IMR-90 (cell line): ENCODE measurements around the gene CISTR. TPM values are rescaled to one million over a fixed set of nuclear protein-coding genes. Genes with fewer than 3 reads are reported as not detected.

ENCODE experiments used
- ATAC-seq: fragments of 200-7000 bp; cut with Tn5 transposase; 2 replicates; pipeline ENCODE4 v1.9.1; 2020; ENCODE audit warnings: low read depth, mild to moderate bottlenecking, moderate library complexity
- BruUV-seq: library from RNA; stranded (reverse); fragments of 400-500 nt; replicated peaks from 2 replicates; lab custom pipeline; 2021; lab: Mats Ljungman, UMichigan
- CTCF ChIA-PET: fragments of 300-600 bp; formaldehyde crosslinking; extraction: SDS; loops from one replicate; lab custom pipeline; 2021; ENCODE audit warnings: antibody characterized with exemption; lab: Yijun Ruan, JAX
- POLR2A ChIA-PET: fragments of 300-600 bp; sonication (Branson Sonifier 250); formaldehyde crosslinking; loops from one replicate; lab custom pipeline; 2022; ENCODE audit warnings: antibody characterized with exemption; ENCODE audit not compliant: unreplicated experiment; lab: Charles Lee
- DNase-seq: peaks from one replicate; pipeline ENCODE4 v3.0.0; 2013
- H2AFZ ChIP-seq: replicated peaks from 2 replicates; pipeline ENCODE3; 2013; ENCODE audit warnings: low read length, mild to moderate bottlenecking; ENCODE audit not compliant: poor library complexity
- H2AK5ac ChIP-seq: 2 replicates; pipeline ENCODE4 v1.6.1; 2013; ENCODE audit warnings: low read depth, low read length, inconsistent platforms
- H2AK9ac ChIP-seq: replicated peaks from 2 replicates; pipeline ENCODE3; 2013; ENCODE audit warnings: mild to moderate bottlenecking, low read depth, low read length, moderate library complexity; ENCODE audit not compliant: poor library complexity
- H2BK120ac ChIP-seq: 2 replicates; pipeline ENCODE4 v1.6.1; 2013; ENCODE audit warnings: low read depth, low read length, inconsistent platforms
- H2BK15ac ChIP-seq: 3 replicates; pipeline ENCODE4 v1.6.1; 2013; ENCODE audit warnings: low read depth, low read length, inconsistent platforms
- H2BK20ac ChIP-seq: 2 replicates; pipeline ENCODE4 v1.6.1; 2013; ENCODE audit warnings: low read depth, mild to moderate bottlenecking, inconsistent platforms, low read length, moderate library complexity
- H2BK5ac ChIP-seq: 2 replicates; pipeline ENCODE4 v1.6.1; 2013; ENCODE audit warnings: mild to moderate bottlenecking, low read depth, low read length, inconsistent platforms; ENCODE audit not compliant: poor library complexity, severe bottlenecking
- H3K14ac ChIP-seq: replicated peaks from 2 replicates; pipeline ENCODE4 v1.6.1; 2013; ENCODE audit warnings: low read depth, low read length, inconsistent platforms
- H3K18ac ChIP-seq: 2 replicates; pipeline ENCODE4 v1.6.1; 2013; ENCODE audit warnings: low read depth, low read length, control low read depth
- H3K23ac ChIP-seq: 2 replicates; pipeline ENCODE4 v1.6.1; 2013; ENCODE audit warnings: low read depth, low read length, inconsistent platforms
- H3K27ac ChIP-seq: 2 replicates; pipeline ENCODE4 v1.5.1; 2013; ENCODE audit warnings: mild to moderate bottlenecking, control low read depth, low read length; ENCODE audit not compliant: insufficient read depth
- H3K27me3 ChIP-seq: 2 replicates; pipeline ENCODE4 v1.6.1; 2013; ENCODE audit warnings: low read length; ENCODE audit not compliant: control insufficient read depth, insufficient read depth
- H3K36me3 ChIP-seq: 2 replicates; pipeline ENCODE4 v1.6.1; 2013; ENCODE audit warnings: low read length, mixed read lengths; ENCODE audit not compliant: control insufficient read depth, insufficient read depth
- H3K4ac ChIP-seq: 2 replicates; pipeline ENCODE4 v1.6.1; 2013; ENCODE audit warnings: low read depth, low read length, inconsistent platforms
- H3K4me1 ChIP-seq: 2 replicates; pipeline ENCODE4 v1.6.1; 2013; ENCODE audit warnings: low read length, mixed read lengths; ENCODE audit not compliant: control insufficient read depth, insufficient read depth
- H3K4me2 ChIP-seq: 2 replicates; pipeline ENCODE4 v1.6.1; 2013; ENCODE audit warnings: low read depth, mild to moderate bottlenecking, control low read depth, low read length, moderate library complexity
- H3K4me3 ChIP-seq: 2 replicates; pipeline ENCODE4 v1.5.1; 2013; ENCODE audit warnings: low read depth, mild to moderate bottlenecking, control low read depth, low read length, moderate library complexity; ENCODE audit not compliant: insufficient read depth
- H3K56ac ChIP-seq: 2 replicates; pipeline ENCODE4 v1.6.1; 2013; ENCODE audit warnings: low read length, inconsistent platforms; ENCODE audit not compliant: insufficient read depth; ENCODE audit errors: extremely low read depth
- H3K79me1 ChIP-seq, 2 experiments: 2 replicates each; pipeline ENCODE4 v1.6.1; 2013; ENCODE audit warnings: low read length in 2 of 2, inconsistent platforms in 1 of 2, low read depth in 1 of 2
- H3K9ac ChIP-seq: 2 replicates; pipeline ENCODE4 v1.6.1; 2013; ENCODE audit warnings: low read depth, low read length, control low read depth
- H3K9me1 ChIP-seq: 2 replicates; pipeline ENCODE4 v1.6.1; 2013; ENCODE audit warnings: low read length, inconsistent platforms; ENCODE audit not compliant: insufficient read depth
- H3K9me3 ChIP-seq: 2 replicates; pipeline ENCODE4 v1.6.1; 2013; ENCODE audit warnings: low read length; ENCODE audit not compliant: control insufficient read depth, insufficient read depth
- H4K20me1 ChIP-seq: 2 replicates; pipeline ENCODE4 v1.6.1; 2013; ENCODE audit warnings: low read length, inconsistent platforms; ENCODE audit not compliant: insufficient read depth
- H4K5ac ChIP-seq: 2 replicates; pipeline ENCODE4 v1.6.1; 2013; ENCODE audit warnings: mild to moderate bottlenecking, low read depth, low read length, control low read depth
- H4K8ac ChIP-seq, 2 experiments: 2 replicates each; pipeline ENCODE4 v1.6.1; 2013; ENCODE audit warnings: low read depth in 2 of 2, low read length in 2 of 2, control low read depth in 1 of 2, inconsistent platforms in 1 of 2
- H4K91ac ChIP-seq: 2 replicates; pipeline ENCODE4 v1.6.1; 2013; ENCODE audit warnings: low read depth, low read length, inconsistent platforms; ENCODE audit not compliant: insufficient read depth
- BHLHE40 ChIP-seq: fragments of 150-350 bp; IDR thresholded peaks from 2 replicates; pipeline ENCODE4 v1.6.1; 2016; ENCODE audit warnings: mild to moderate bottlenecking, low read depth, low read length
- CEBPB ChIP-seq: IDR thresholded peaks from 2 replicates; pipeline ENCODE4 v1.6.1; 2012; ENCODE audit warnings: low read depth, low read length, improper control_type of control experiment
- CHD1 ChIP-seq: IDR thresholded peaks from 2 replicates; pipeline ENCODE4 v1.6.1; 2012; ENCODE audit warnings: low read depth, low read length, improper control_type of control experiment
- CTCF ChIP-seq: conservative IDR thresholded peaks from 2 replicates; pipeline ENCODE4 v1.5.1; 2012; ENCODE audit warnings: mild to moderate bottlenecking, low read depth, low read length, improper control_type of control experiment
- ELK1 ChIP-seq: fragments of 150-350 bp; IDR thresholded peaks from 2 replicates; pipeline ENCODE4 v1.6.1; 2016; ENCODE audit warnings: low read depth, mild to moderate bottlenecking, low read length, moderate library complexity, borderline replicate concordance
- MAFK ChIP-seq: IDR thresholded peaks from 2 replicates; pipeline ENCODE4 v1.6.1; 2012; ENCODE audit warnings: low read depth, low read length, improper control_type of control experiment
- MAZ ChIP-seq: IDR thresholded peaks from 2 replicates; pipeline ENCODE4 v1.6.1; 2012; ENCODE audit warnings: low read depth, mild to moderate bottlenecking, low read length, improper control_type of control experiment, moderate library complexity, borderline replicate concordance
- MXI1 ChIP-seq: IDR thresholded peaks from 2 replicates; pipeline ENCODE4 v1.6.1; 2012; ENCODE audit warnings: low read depth, mild to moderate bottlenecking, low read length, moderate library complexity, borderline replicate concordance
- NFE2L2 ChIP-seq: fragments of 150-350 bp; IDR thresholded peaks from 2 replicates; pipeline ENCODE4 v1.6.1; 2016; ENCODE audit warnings: low read depth, mild to moderate bottlenecking, low read length
- POLR2A ChIP-seq: IDR thresholded peaks from 2 replicates; pipeline ENCODE4 v1.6.1; 2012; ENCODE audit warnings: mild to moderate bottlenecking, low read depth, low read length
- RAD21 ChIP-seq: IDR thresholded peaks from 2 replicates; pipeline ENCODE4 v1.6.1; 2012; ENCODE audit warnings: low read length, improper control_type of control experiment
- RFX5 ChIP-seq: IDR thresholded peaks from 2 replicates; pipeline ENCODE4 v1.8.0; 2012; ENCODE audit warnings: low read depth, mild to moderate bottlenecking, low read length, moderate library complexity
- SMC3 ChIP-seq: fragments of 150-350 bp; IDR thresholded peaks from 2 replicates; pipeline ENCODE4 v1.6.1; 2016; ENCODE audit warnings: low read depth, mild to moderate bottlenecking, antibody characterized with exemption, low read length, moderate library complexity
- USF2 ChIP-seq: fragments of 150-350 bp; IDR thresholded peaks from 2 replicates; pipeline ENCODE4 v1.6.1; 2017; ENCODE audit warnings: mild to moderate bottlenecking, antibody characterized with exemption, low read length, low read depth
- WGBS, 2 experiments: methylation state at CpG; one replicate each; pipeline versions ENCODE4 v1.1.5 to v1.1.7; 2013; ENCODE audit warnings: missing lambda C conversion rate in 2 of 2; ENCODE audit not compliant: insufficient read length in 1 of 2; ENCODE audit errors: extremely low coverage in 2 of 2; 5-methylcytosine and 5-hydroxymethylcytosine counted together
- dilution Hi-C: fragments of 300-500 bp; cut with HindIII; formaldehyde crosslinking; loops from one replicate; pipeline ENCODE4 v1.14.3; 2018; ENCODE audit warnings: low sequenced_read_pairs; ENCODE audit not compliant: unreplicated experiment
- in situ Hi-C: fragments of 300-500 bp; cut with MboI; formaldehyde crosslinking; loops from 3 replicates; pipeline ENCODE4 v1.14.3; 2019; ENCODE audit warnings: low sequenced_read_pairs, inconsistent platforms, mixed read lengths
- intact Hi-C: fragments of 100-400 bp; cut with micrococcal nuclease; formaldehyde crosslinking; loops from 2 replicates; pipeline ENCODE4 v1.10.0; 2022
- polyA plus RNA-seq, 3 experiments: library from polyadenylated mRNA; depleted of rRNA; stranded (reverse); fragments of >200 nt; gene quantifications; 2 replicates each; pipeline ENCODE4 v1.2.3, GENCODE V29; 2012; ENCODE audit warnings: low replicate concordance in 1 of 3
- total RNA-seq: library from RNA; depleted of rRNA; stranded (reverse); fragments of >200 nt; gene quantifications from 2 replicates; pipeline ENCODE4 v1.2.3, GENCODE V29; 2012

CISTR gene
- total and polyA plus RNA-seq, 2 of the 4 experiments (the other 2 are of a cell fraction), result not detected

GRCh38 chr12:53739214-53740129, 12.3 kb downstream of the CISTR start:
- H2BK5ac ChIP-seq, result no peak overlapping the region
- CTCF ChIA-PET, result no interaction called here
- no CpG with 5 or more reads among the region's 50 CpGs for WGBS, 2 experiments
- no peak for DNase-seq
- dilution Hi-C loops (no loop called here), intact Hi-C loops (no loop called here), in situ Hi-C loops (loop anchor here (5.0 to 10.0 kb wide), 2 partner anchors 37 to 195 kb away; no protein-coding TSS in a partner anchor)
- no peak overlapping the region for H4K8ac ChIP-seq
- no peak overlapping the region for H4K5ac ChIP-seq
- no peak for ATAC-seq
- BruUV-seq, result no TSS peak
- H4K91ac ChIP-seq, result no peak overlapping the region
- H3K56ac ChIP-seq, result no peak overlapping the region
- H3K36me3 ChIP-seq, result no peaks in the 10 kb centered on the region
- no peak overlapping the region for H2AFZ ChIP-seq
- H3K9ac ChIP-seq, result no peak overlapping the region
- no peak overlapping the region for H3K23ac ChIP-seq
- H3K27ac ChIP-seq, result no peak overlapping the region
- no peaks in the 10 kb centered on the region for H3K4me1 ChIP-seq
- H3K9me3 ChIP-seq, result 0 out of 2 replicates have a peak, but pooled peaks cover 2% of the 10 kb centered on the region
- H3K27me3 ChIP-seq, result peaks cover 80% of the 10 kb centered on the region
- H4K20me1 ChIP-seq, result no peaks in the 10 kb centered on the region
- H3K14ac ChIP-seq, result no peak overlapping the region
- H3K18ac ChIP-seq, result no peak overlapping the region
- H3K4ac ChIP-seq, result no peak overlapping the region
- H2AK9ac ChIP-seq, result no peak overlapping the region
- H3K9me1 ChIP-seq, result no peaks in the 10 kb centered on the region; the same call in 1 of the 2 replicates
- no peak overlapping the region for H2BK20ac ChIP-seq
- no peak overlapping the region for H2BK15ac ChIP-seq
- H3K79me1 ChIP-seq, result no peaks in the 10 kb centered on the region
- POLR2A ChIA-PET, result interaction anchor here (0.6 kb wide), 1 partner anchor 239 kb away, joined by 4 read pairs; the partner anchor contains the start of gene TARBP2
- H3K4me2 ChIP-seq, result peak overlapping the region; percentile 80; the same call in 1 of the 2 replicates
- 0 out of 2 replicates have a peak overlapping the region, but pooled peaks have one; percentile 14 for H3K4me3 ChIP-seq
- H2BK120ac ChIP-seq, result no peak overlapping the region
- H2AK5ac ChIP-seq, result no peak overlapping the region
- TF ChIP-seq CEBPB (no peak), MXI1 (no peak), MAFK (no peak), RAD21 (no peak), ELK1 (no peak), NFE2L2 (no peak), MAZ (no peak), BHLHE40 (no peak), SMC3 (no peak), POLR2A (no peak), USF2 (no peak), RFX5 (no peak), CHD1 (no peak), CTCF (no peak)
